D721Med (cell line): ENCODE data around the gene SPRY4.
A peak's percentile ranks its signal among the peaks of the same experiment; 100 is the strongest.

Experiments
- DNase-seq: peaks from one replicate; pipeline ENCODE4 v3.0.0; 2011; ENCODE audit warnings: low spot score; ENCODE audit not compliant: insufficient read length
- FAIRE-seq: peaks from 2 replicates; lab custom pipeline; 2011; peaks lifted over from hg19 to GRCh38; lab: Jason Lieb, UNC
- CTCF ChIP-seq: IDR thresholded peaks from 2 replicates; pipeline ENCODE4 v1.5.1; 2012; ENCODE audit warnings: mild to moderate bottlenecking, control low read depth; ENCODE audit not compliant: insufficient read depth; ENCODE audit errors: missing control alignments

The SPRY4 gene

GRCh38 chr5:142360051-142360498 is 35.3 kb upstream of the SPRY4 start:
- FAIRE-seq: no peak
- TF ChIP-seq CTCF: no peak
- no peak for DNase-seq

- TF ChIP-seq CTCF: no peak
- FAIRE-seq (no peak), DNase-seq (no peak)
Measured at GRCh38 chr5:142358648-142359047, 33.8 kb upstream of the SPRY4 start.

GRCh38 chr5:142358121-142358520 is 33.3 kb upstream of the SPRY4 start:
- no peak for TF ChIP-seq CTCF
- FAIRE-seq (no peak), DNase-seq (no peak)

GRCh38 chr5:142357469-142358090 is 32.8 kb upstream of the SPRY4 start:
- DNase-seq: no peak
- TF ChIP-seq CTCF: no peak
- no peak for FAIRE-seq

GRCh38 chr5:142356716-142357468 is 32.1 kb upstream of the SPRY4 start:
- DNase-seq (peak; percentile 49), FAIRE-seq (no peak)
- TF ChIP-seq CTCF: no peak

- FAIRE-seq (no peak), DNase-seq (no peak)
- TF ChIP-seq CTCF: no peak
Measured at GRCh38 chr5:142356349-142356715, 31.5 kb upstream of the SPRY4 start.

GRCh38 chr5:142353071-142353472 is 28.3 kb upstream of the SPRY4 start:
- DNase-seq: no peak
- TF ChIP-seq CTCF: no peak
- FAIRE-seq: no peak
